ENCODE data around the gene SCYGR8. TPM values are rescaled to one million over a fixed set of nuclear protein-coding genes. Genes with fewer than 3 reads are reported as not detected.

The SCYGR8 gene
- total RNA-seq, 1 donor from 2014 or later, result not detected

Other genes with a start within 250 kb of the SCYGR8 start
- not detected for gene SCYGR2, start 147.0 kb upstream of the SCYGR8 start, total RNA-seq
- gene SCYGR3, start 131.1 kb upstream of the SCYGR8 start, total RNA-seq, result not detected
- not detected for gene SCYGR4, start 128.4 kb upstream of the SCYGR8 start, total RNA-seq
- gene SCYGR5, start 79.1 kb upstream of the SCYGR8 start, total RNA-seq, result not detected
- 1.9 TPM for gene SLC19A3, start 27.9 kb upstream of the SCYGR8 start, total RNA-seq
- not detected for gene SCYGR6, start 21.1 kb upstream of the SCYGR8 start, total RNA-seq
- gene SCYGR7, start 17.6 kb upstream of the SCYGR8 start, total RNA-seq, result not detected
- 2.3 TPM for gene CCL20, start 67.9 kb downstream of the SCYGR8 start, total RNA-seq
- not detected for gene DAW1, start 125.7 kb downstream of the SCYGR8 start, total RNA-seq